HG03460 (cell line): ENCODE data around the gene ANGPTL2.

ENCODE experiments used
- ATAC-seq: cut with Tn5 transposase; IDR thresholded peaks from one replicate; pipeline ENCODE4 v1.9.1; 2021; ENCODE audit not compliant: unreplicated experiment

Gene ANGPTL2

GRCh38 chr9:127118597-127119319 is 3.7 kb downstream of the ANGPTL2 start:
- no peak for ATAC-seq

DNA sequence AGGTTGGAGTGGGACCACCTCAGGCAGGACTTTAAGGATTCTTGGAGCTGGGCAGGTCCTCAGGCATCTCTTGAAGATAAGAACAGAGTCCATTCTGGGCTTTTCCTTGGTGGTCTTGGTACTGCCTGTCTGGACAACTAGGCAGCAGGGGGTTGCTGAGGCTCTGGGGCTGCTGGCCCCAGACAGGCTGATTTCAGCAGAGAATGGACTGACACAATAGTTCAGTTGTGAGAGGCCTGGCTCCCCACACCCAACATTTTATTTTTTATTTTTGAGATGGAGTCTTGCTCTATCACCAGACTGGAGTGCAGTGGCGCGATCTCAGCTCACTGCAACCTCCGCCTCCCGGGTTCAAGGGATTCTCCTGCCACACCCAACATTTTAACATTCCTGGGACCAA is 4.6 kb downstream of the ANGPTL2 start:
- no peak for ATAC-seq

- no peak for ATAC-seq
These were observed 5.5 kb downstream of the ANGPTL2 start for GRCh38 chr9:127116957-127117356.

GRCh38 chr9:127116088-127116726 is 6.2 kb downstream of the ANGPTL2 start:
- ATAC-seq, result no peak

- ATAC-seq, result no peak
These were observed 7.8 kb downstream of the ANGPTL2 start for GRCh38 chr9:127114606-127115005.

DNA sequence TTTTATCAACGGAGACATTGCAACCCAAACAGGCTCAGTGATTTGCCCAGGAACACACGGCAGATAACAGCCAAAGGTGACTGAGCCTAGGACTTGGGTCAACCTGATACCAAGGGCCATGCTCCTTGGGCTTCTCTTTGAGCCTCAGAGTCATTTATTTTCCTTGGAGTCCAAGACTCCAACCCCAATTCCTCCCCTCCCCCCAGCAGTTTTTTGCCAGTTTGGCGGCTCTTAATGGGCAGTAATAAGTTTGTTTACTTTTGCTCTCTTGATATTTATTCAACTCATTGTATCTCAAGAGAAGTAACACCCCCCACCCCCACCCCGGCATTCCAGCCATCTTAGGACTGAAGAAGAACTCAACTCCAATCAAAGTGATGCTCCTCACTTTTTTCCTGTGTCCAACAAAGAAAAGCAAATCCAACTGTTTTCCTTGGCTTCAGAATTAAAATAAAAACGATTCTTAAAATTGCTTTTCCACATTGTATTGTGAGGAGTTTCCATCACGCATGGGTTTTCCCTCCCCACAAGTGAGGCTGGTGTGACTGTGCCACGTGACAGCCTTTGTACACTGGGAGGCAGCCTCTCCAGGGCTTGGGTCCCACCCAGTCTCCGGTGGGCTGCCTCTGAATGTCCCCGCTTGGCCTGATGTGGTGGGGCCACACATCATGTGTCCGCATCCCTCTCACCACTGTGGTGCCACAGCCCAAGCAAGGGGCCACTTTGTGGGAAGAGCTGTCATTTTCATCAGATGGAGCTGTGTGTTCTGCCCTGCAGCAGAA is 9.1 kb downstream of the ANGPTL2 start:
- ATAC-seq, result no peak

- no peak for ATAC-seq
These were observed 9.7 kb downstream of the ANGPTL2 start for GRCh38 chr9:127112735-127113161.

GRCh38 chr9:127112056-127112455 is 10.4 kb downstream of the ANGPTL2 start:
- ATAC-seq, result no peak

DNA sequence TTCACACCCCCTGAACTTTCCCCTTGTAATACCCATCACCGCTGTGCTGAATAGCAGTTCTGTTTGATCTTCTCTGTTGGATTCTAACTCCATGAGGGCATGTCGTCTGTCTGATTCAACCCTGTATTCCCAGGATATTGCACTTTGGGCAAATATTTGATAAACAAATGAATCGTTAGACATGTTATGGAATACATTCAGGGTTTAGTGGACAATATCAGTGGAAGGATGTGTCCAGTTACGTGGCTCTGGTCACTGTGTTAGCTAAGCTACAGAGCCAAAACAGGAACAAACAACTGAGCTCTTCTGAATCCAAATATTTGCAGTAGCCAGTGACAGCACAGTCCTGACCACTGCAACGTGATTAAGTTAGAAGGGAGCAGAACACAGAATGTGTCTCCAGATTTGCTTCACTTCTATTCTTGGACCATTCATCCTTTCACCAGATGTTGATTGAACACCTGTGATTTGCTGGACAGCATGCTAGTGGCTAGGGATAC is 13.2 kb downstream of the ANGPTL2 start:
- ATAC-seq, result no peak

DNA sequence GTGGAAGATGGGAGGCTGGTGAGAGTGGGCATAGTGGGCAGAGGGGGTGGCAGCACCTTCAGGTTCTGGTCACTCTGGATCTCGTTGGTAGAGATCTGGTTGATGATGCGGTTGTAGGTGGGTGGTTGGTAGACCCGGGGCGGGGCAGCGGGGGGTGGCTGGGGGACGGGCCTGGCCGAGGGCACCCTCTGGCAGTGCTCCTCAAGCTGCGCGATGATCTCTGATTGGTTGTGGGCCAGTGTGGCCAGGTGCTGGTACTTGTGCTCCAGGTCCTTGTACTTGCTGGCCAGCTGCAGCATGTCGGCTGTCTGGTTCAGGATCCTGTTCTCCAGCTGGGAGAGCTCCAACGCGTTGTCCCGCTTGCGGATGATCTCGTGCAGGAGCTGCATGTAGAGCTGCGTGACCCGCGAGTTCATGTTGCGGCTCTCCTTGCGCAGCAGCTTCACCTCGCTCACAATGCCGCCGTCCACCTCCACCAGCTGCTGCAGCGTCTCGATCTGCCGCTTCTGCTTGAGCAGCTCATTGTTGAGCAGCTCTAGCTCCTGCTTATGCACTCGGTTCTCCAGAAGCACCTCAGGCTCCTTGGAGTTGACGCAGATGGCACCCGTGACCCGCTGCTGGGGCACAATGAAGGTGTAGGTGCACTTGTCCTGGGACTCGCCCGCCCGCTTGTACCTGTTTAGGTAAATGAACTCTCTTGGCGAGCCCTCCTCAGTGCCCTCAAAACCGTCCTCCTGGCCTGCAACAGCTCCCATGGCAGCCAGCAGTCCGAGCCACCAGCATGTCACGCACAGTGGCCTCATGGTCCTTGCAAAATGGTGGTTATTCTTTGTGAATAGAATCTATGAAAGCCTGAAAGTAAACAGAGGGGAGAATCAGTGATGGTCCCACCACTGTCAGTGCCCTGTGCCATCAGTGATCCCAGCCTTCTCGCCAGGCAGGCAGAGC is 14.2 kb downstream of the ANGPTL2 start:
- ATAC-seq, result no peak

GRCh38 chr9:127107171-127107928 is 15.1 kb downstream of the ANGPTL2 start:
- ATAC-seq, result no peak

- ATAC-seq, result no peak
These were observed 16.0 kb downstream of the ANGPTL2 start for GRCh38 chr9:127106466-127106855.

DNA sequence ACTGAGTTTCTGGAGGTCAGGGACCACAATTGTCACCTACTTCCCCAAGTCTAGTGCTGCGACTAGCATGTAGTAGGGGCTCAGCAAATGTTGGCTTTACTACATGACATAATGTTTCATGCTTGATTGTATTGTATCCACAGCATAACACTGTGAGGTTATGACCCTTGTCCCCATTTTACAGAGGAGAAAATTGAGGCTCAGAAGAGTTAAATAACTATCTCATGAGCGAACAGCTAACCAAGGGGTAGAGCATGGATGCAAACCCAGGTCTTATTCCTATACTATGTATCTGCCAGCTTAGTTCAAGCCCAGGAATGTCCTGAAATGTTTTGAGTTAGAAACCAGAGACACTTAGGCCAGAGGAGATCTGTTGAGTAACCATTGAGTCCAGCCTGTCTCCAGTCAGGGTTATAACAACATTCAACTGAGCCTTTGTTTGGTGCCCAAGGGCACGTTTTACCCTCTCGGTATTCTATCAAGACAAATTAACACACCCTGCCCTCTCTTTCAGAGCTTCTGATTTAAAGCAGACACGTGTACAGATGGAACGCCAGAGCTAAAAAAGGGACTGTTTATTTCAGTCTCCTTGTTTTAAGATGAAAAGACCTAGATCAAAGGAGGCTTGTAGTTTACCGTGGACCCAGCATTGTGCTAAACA is 16.5 kb downstream of the ANGPTL2 start:
- ATAC-seq, result no peak

GRCh38 chr9:127104581-127105311 is 17.7 kb downstream of the ANGPTL2 start:
- no peak for ATAC-seq

DNA sequence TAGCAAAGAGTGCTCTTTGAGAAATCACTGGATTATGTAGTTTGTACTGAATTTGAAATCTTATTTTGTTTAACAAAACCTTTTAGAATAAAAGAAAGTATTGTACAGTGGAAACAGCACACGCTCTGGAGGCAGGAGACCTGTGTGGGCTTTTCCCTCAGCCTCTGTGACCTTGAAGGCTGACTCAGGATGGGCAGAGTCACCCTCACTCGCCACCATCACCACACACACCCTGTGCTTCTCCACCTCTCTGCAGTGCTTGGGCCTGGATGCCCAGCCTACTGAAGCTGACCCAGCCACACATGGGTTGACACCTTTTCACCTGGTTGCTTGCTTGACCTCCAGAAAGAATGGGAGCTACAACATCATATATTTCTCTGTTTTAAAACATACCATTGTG is 19.6 kb downstream of the ANGPTL2 start:
- ATAC-seq, result no peak

GRCh38 chr9:127102176-127102575 is 20.3 kb downstream of the ANGPTL2 start:
- ATAC-seq, result no peak

DNA sequence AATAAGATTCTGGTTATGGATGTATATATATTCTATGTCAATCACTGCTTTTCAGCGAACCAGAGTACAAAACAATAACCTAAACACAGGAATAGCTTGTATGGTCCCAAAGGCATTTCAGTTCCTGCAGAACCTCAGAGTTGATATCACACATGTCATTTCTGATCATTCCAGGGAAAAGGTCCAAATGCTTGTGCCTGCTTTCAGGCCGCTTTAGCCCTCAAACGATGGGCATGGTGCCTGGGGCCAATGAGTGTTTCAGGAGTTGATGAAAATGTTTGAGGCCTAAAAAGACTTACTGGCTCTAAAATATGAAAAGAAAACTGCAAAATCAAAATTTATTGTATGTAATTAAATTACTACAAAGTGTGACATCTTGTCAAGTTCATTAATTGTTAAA is 22.8 kb downstream of the ANGPTL2 start:
- ATAC-seq, result no peak

DNA sequence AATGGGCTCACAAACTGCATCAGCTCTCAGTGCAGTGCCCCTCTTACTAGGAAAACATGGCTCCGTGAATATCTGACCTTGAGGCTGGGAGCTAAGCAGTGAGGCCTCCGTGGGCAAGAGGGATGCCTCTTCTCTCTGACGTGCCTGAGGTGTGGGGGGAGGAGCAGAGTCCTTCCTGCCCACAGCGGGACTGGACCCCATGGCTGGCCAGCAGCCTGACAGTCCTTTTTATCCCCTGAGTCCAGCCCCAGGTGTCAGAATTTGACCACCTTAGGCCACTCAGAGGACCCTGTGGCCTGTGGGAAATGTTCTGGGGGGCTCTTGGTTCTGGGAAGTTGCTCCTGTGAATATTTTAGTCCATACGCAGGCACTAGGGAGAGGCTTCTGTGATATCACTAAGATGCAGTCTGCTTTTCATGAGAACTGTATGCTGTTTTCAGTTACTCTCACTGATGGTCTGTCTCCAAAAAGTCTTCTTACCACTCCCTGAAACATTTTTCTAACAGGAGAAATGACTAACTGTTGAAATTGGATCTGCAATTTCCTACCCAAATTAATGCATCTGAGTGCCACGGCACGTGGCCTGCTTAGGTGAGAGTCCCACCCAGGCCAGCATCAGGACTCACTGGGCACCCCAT is 23.4 kb downstream of the ANGPTL2 start:
- no peak for ATAC-seq
